HG03066 (cell line): ENCODE measurements around the gene SMPDL3B.
A peak's percentile ranks its signal among the peaks of the same experiment; 100 is the strongest.

ENCODE experiments used
- ATAC-seq: cut with Tn5 transposase; IDR thresholded peaks from one replicate; pipeline ENCODE4 v1.9.1; 2021; ENCODE audit warnings: low read depth; ENCODE audit not compliant: unreplicated experiment

SMPDL3B gene

GRCh38 chr1:27940297-27940696 is 5.5 kb downstream of the SMPDL3B start:
- no peak for ATAC-seq

- no peak for ATAC-seq
Measured at GRCh38 chr1:27940870-27941560, 6.2 kb downstream of the SMPDL3B start.

- ATAC-seq, result no peak
Measured at GRCh38 chr1:27941671-27942540, 7.1 kb downstream of the SMPDL3B start.

GRCh38 chr1:27945020-27945419 is 10.2 kb downstream of the SMPDL3B start:
- no peak for ATAC-seq

GRCh38 chr1:27949027-27949426 is 14.2 kb downstream of the SMPDL3B start:
- ATAC-seq, result no peak

GRCh38 chr1:27951396-27951795 is 16.6 kb downstream of the SMPDL3B start:
- no peak for ATAC-seq

GRCh38 chr1:27952147-27952546 is 17.3 kb downstream of the SMPDL3B start:
- no peak for ATAC-seq

- no peak for ATAC-seq
Measured at GRCh38 chr1:27954186-27954585, 19.4 kb downstream of the SMPDL3B start.

- ATAC-seq, result no peak
Measured at GRCh38 chr1:27955076-27955475, 20.3 kb downstream of the SMPDL3B start.

- ATAC-seq, result no peak
Measured at GRCh38 chr1:27956761-27957160, 22.0 kb downstream of the SMPDL3B start.

GRCh38 chr1:27957655-27958054 is 22.9 kb downstream of the SMPDL3B start:
- ATAC-seq, result no peak

- no peak for ATAC-seq
Measured at GRCh38 chr1:27958513-27958912, 23.7 kb downstream of the SMPDL3B start.

GRCh38 chr1:27959792-27960603 is 25.2 kb downstream of the SMPDL3B start, which contains the start of gene XKR8:
Gene XKR8, plus strand, starts transcription at chr1:27959973. Its CDS starts 97 bp downstream, at chr1:27960070.
- peak; percentile 80 for ATAC-seq

GRCh38 chr1:27960762-27961645 is 26.2 kb downstream of the SMPDL3B start:
- no peak for ATAC-seq

GRCh38 chr1:27961646-27962221 is 26.9 kb downstream of the SMPDL3B start:
- no peak for ATAC-seq

GRCh38 chr1:27963393-27963792 is 28.6 kb downstream of the SMPDL3B start:
- no peak for ATAC-seq

- no peak for ATAC-seq
Measured at GRCh38 chr1:27966402-27967105, 31.8 kb downstream of the SMPDL3B start.

- ATAC-seq, result no peak
Measured at GRCh38 chr1:27967106-27967883, 32.5 kb downstream of the SMPDL3B start.
